Neutrophil (primary cell): ENCODE measurements around the gene TRAPPC8.
"Not testable (repeated sequence)": the region's sequence is repeated elsewhere in the genome, so short reads cannot be mapped to it uniquely, and the experiment has no call there.

Source experiments
- H3K27ac ChIP-seq: fragments of 200-600 bp; sonication (generic); 2 replicates; pipeline ENCODE4 v1.5.1; 2016; ENCODE audit warnings: mild to moderate bottlenecking, moderate library complexity
- H3K27me3 ChIP-seq: fragments of 200-600 bp; sonication (generic); 2 replicates; pipeline ENCODE4 v1.6.0; 2016; ENCODE audit warnings: mild to moderate bottlenecking
- H3K36me3 ChIP-seq: fragments of 200-600 bp; sonication (generic); 2 replicates; pipeline ENCODE4 v1.5.1; 2017
- H3K4me1 ChIP-seq, 2 experiments: fragments of 200-600 bp in 1 of 2; sonication (generic) in 1 of 2; 1 replicate in 1 of 2; 2 replicates in 1 of 2; pipeline versions ENCODE4 v1.5.1 to v1.6.1; 2013 to 2016; ENCODE audit warnings: low read depth in 1 of 2, low read length in 1 of 2, mild to moderate bottlenecking in 1 of 2, moderate library complexity in 1 of 2; ENCODE audit not compliant: control insufficient read depth in 1 of 2, insufficient read depth in 1 of 2
- H3K4me3 ChIP-seq, 2 experiments: fragments of 200-600 bp in 1 of 2; sonication (generic) in 1 of 2; 1 replicate in 1 of 2; 2 replicates in 1 of 2; pipeline ENCODE4 v1.5.1; 2013 to 2016; ENCODE audit warnings: low read depth in 1 of 2, low read length in 1 of 2, mild to moderate bottlenecking in 1 of 2, moderate library complexity in 1 of 2
- H3K9me3 ChIP-seq: fragments of 200-600 bp; sonication (generic); 2 replicates; pipeline ENCODE4 v1.5.1; 2016
- TF ChIP-seq, protein P1 (sequence below): fragments of 200-600 bp; sonication (generic); IDR thresholded peaks from 2 replicates; pipeline ENCODE4 v1.5.1; 2016; ENCODE audit warnings: antibody characterized with exemption

The TRAPPC8 gene

DNA sequence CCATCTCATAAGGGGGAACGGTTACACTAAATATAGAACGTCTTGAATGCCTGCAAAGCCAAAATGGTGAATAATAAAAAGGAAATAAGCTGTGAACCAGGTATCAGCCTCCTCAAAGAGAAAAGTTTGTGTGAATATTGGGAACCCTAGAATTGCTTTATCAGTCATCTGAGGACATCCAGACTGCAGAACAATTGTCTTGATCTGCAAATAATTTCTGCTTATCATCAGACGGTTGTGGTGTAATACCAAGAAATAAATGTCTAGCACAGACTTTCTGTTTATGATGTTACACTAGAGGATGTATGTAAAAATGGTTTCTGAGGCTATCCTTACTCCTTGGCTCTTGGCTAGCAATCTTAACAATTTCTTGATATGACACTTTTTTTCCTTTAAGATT, 128.8 kb downstream of the TRAPPC8 start:
- H3K9me3 ChIP-seq: no peaks in the 10 kb centered on the region

DNA sequence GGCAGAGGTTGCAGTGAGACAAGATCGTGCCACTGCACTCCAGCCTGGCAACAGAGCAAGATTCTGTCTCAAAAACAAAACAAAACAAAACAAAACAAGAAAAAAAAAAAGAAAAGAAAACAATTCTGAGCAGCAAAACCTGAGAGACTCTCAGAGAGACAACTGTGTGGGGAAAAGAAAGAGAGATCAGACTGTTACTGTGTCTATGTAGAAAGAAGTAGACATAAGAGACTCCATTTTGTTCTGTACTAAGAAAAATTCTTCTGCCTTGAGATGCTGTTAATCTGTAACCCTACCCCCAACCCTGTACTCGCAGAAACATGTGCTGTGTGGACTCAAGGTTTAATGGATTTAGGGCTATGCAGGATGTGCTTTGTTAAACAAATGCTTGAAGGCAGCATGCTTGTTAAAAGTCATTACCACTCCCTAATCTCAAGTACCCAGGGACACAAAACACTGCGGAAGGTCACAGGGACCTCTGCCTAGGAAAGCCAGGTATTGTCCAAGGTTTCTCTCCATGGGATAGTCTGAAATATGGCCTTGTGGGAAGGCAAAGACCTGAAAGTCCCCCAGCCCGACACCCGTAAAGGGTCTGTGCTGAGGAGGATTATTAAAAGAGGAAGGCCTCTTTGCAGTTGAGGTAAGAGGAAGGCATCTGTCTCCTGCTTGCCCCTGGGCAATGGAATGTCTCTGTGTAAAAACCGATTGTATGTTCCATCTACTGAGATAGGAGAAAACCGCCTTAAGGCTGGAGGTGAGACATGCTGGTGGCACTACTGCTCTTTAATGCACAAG, 132.4 kb downstream of the TRAPPC8 start:
- not testable (repeated sequence) for H3K4me3 ChIP-seq, H3K36me3 ChIP-seq, H3K27me3 ChIP-seq, H3K27ac ChIP-seq, H3K4me1 ChIP-seq, H3K9me3 ChIP-seq

More for the DNA sequence above, 128.8 kb downstream of the TRAPPC8 start:
- H3K27me3 ChIP-seq: no peaks in the 10 kb centered on the region
- no peak overlapping the region for H3K4me3 ChIP-seq
- no peaks in the 10 kb centered on the region for H3K4me1 ChIP-seq
- no peaks in the 10 kb centered on the region for H3K36me3 ChIP-seq
- H3K27ac ChIP-seq: no peak overlapping the region
- TF ChIP-seq, protein P1, sequence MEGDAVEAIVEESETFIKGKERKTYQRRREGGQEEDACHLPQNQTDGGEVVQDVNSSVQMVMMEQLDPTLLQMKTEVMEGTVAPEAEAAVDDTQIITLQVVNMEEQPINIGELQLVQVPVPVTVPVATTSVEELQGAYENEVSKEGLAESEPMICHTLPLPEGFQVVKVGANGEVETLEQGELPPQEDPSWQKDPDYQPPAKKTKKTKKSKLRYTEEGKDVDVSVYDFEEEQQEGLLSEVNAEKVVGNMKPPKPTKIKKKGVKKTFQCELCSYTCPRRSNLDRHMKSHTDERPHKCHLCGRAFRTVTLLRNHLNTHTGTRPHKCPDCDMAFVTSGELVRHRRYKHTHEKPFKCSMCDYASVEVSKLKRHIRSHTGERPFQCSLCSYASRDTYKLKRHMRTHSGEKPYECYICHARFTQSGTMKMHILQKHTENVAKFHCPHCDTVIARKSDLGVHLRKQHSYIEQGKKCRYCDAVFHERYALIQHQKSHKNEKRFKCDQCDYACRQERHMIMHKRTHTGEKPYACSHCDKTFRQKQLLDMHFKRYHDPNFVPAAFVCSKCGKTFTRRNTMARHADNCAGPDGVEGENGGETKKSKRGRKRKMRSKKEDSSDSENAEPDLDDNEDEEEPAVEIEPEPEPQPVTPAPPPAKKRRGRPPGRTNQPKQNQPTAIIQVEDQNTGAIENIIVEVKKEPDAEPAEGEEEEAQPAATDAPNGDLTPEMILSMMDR: no peak

DNA sequence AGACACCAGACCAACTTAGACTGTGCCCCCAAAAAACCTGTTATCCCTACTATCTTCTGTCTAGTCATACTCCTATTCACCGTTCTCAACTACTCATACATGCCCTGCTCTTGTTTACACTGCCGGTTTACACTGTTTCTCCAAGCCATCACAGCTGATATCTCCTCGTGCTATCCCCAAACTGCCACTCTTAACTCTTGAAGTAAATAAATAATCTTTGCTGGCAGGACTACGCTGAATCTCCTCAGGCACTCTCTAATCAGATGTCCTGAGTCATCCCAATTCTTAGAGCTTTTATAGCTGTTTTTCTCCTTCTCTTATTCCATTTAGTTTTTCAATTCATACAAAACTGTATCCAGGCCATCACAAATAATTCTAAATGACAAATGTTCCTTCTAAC, 133.9 kb downstream of the TRAPPC8 start:
- not testable (repeated sequence) for H3K36me3 ChIP-seq, H3K9me3 ChIP-seq, H3K4me1 ChIP-seq, H3K4me3 ChIP-seq, H3K27ac ChIP-seq, H3K27me3 ChIP-seq

DNA sequence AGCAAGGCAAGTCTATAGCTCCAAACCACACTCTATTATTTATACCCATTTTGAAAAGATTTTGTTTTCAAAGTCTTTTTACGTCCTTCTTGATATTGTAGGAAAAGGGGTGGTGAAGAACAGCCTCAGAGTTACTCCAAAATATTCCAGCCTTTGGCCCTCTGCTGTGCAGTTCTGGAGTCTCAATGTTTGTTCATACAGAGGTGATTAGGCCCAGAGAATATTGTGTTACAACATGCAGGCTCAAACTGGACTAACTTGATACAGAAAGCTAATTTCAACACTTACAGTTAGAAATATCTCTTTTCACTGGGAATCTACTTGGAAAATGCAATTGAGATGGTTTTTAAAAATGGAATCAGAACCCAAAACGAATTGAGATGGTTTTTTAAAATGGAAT, 141.8 kb downstream of the TRAPPC8 start:
- TF ChIP-seq, protein P1: no peak
- Histone ChIP-seq H3K27ac (no peak overlapping the region), H3K36me3 (no peaks in the 10 kb centered on the region), H3K4me3 (no peak overlapping the region), H3K27me3 (no peaks in the 10 kb centered on the region), H3K4me1 (no peaks in the 10 kb centered on the region), H3K9me3 (no peaks in the 10 kb centered on the region)

DNA sequence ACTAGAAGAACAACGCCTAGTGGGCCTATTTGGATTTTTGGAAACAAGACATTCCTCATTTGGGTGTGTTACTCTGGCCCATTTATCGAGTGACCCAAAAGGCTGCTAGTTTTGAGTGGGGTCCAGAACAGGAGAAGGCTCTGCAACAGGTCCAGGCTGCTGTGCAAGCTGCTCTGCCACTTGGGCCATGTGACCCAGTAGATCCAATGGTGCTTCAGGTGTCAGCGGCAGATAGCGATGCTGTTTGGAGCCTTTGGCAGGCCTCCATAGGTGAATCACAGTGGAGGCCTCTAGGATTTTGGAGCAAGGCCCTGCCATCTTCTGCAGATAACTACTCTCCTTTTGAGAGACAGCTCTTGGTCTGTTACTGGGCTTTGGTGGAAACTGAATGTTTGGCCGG, 143.7 kb downstream of the TRAPPC8 start:
- not testable (repeated sequence) for H3K4me1 ChIP-seq, H3K4me3 ChIP-seq, H3K9me3 ChIP-seq, H3K27me3 ChIP-seq, H3K36me3 ChIP-seq, H3K27ac ChIP-seq

DNA sequence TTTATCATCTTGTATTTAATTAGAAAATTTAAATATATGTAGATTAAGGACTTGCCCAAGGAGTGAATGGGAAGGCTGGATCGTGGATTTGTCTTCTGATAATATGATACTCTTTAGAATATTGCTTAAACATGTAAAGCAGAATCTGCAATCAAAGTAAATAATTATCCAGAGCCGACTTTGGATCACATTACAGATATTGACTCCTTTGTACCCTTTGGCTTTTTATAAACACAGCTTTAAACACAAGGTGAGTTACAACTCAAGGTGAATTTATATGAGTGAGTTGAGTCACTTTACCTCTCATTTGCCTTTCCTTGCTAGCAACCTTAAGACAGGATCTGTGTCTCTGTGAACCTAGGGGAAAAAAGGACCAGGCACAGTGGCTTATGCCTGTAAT, 144.5 kb downstream of the TRAPPC8 start:
- Histone ChIP-seq H3K9me3 (no peaks in the 10 kb centered on the region), H3K4me1 (no peaks in the 10 kb centered on the region), H3K36me3 (no peaks in the 10 kb centered on the region), H3K4me3 (no peak overlapping the region), H3K27ac (no peak overlapping the region), H3K27me3 (no peaks in the 10 kb centered on the region)
- TF ChIP-seq, protein P1: no peak

DNA sequence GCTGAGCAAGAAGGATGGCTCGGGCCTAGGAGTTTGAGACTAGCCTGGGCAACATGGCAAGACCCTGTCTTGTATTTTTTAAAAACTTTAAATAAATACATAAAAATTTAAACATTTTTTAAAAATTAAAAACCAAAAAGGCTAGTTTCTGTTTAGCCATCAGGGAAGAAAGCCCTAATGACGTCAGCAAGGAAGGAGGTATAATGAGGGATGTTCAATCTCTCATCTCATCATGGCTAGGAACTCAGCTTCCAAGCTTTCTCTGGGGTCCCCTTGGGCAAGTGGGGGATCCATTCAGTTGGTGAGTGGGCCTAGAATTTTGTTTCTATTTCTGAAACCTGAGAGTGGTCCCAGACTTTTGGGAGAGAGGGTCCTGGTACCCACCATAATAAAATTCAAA, 147.2 kb downstream of the TRAPPC8 start:
- no peak overlapping the region for H3K27ac ChIP-seq
- no peaks in the 10 kb centered on the region for H3K27me3 ChIP-seq
- TF ChIP-seq, protein P1: no peak
- H3K4me1 ChIP-seq: no peaks in the 10 kb centered on the region
- H3K4me3 ChIP-seq: no peak overlapping the region
- no peaks in the 10 kb centered on the region for H3K9me3 ChIP-seq
- no peaks in the 10 kb centered on the region for H3K36me3 ChIP-seq
